DMS53 treated with DMSO at 0.1 percent for 48 hours (cell line): ENCODE measurements around the gene RANBP10.
"Not testable (repeated sequence)": the region's sequence is repeated elsewhere in the genome, so short reads cannot be mapped to it uniquely, and the experiment has no call there.

ENCODE experiments used
- DNase-seq: peaks from one replicate; lab custom pipeline; 2025; ENCODE audit not compliant: unreplicated experiment; lab: John Stamatoyannopoulos, UW

RANBP10 gene

GRCh38 chr16:67780847-67781564, 25.4 kb downstream of the RANBP10 start:
- no peak for DNase-seq

- DNase-seq = no peak
Observed at GRCh38 chr16:67779256-67780014, 26.9 kb downstream of the RANBP10 start.

- no peak for DNase-seq
Observed at GRCh38 chr16:67775273-67775672, 31.1 kb downstream of the RANBP10 start.

GRCh38 chr16:67774457-67774853, 31.9 kb downstream of the RANBP10 start:
- no peak for DNase-seq

GRCh38 chr16:67773569-67774456, 32.5 kb downstream of the RANBP10 start:
- DNase-seq = no peak

GRCh38 chr16:67773099-67773498, 33.3 kb downstream of the RANBP10 start:
- no peak for DNase-seq

GRCh38 chr16:67770346-67770991, 35.9 kb downstream of the RANBP10 start:
- DNase-seq = no peak

GRCh38 chr16:67767953-67768352, 38.4 kb downstream of the RANBP10 start:
- no peak for DNase-seq

- DNase-seq = no peak
Observed at GRCh38 chr16:67766291-67766690, 40.1 kb downstream of the RANBP10 start.

GRCh38 chr16:67764158-67764667, 42.1 kb downstream of the RANBP10 start:
- no peak for DNase-seq

GRCh38 chr16:67763066-67763465, 43.3 kb downstream of the RANBP10 start:
- DNase-seq = no peak

GRCh38 chr16:67762385-67762784, 44.0 kb downstream of the RANBP10 start:
- no peak for DNase-seq

- no peak for DNase-seq
Observed at GRCh38 chr16:67761924-67762323, 44.4 kb downstream of the RANBP10 start.

GRCh38 chr16:67760956-67761230, 45.5 kb downstream of the RANBP10 start:
- no peak for DNase-seq

- no peak for DNase-seq
Observed at GRCh38 chr16:67760206-67760955, 46.0 kb downstream of the RANBP10 start.

- no peak for DNase-seq
Observed at GRCh38 chr16:67758966-67759365, 47.4 kb downstream of the RANBP10 start.

- DNase-seq = no peak
Observed at GRCh38 chr16:67758006-67758405, 48.4 kb downstream of the RANBP10 start.

- DNase-seq = no peak
Observed at GRCh38 chr16:67752641-67753040, 53.7 kb downstream of the RANBP10 start.

- DNase-seq = not testable (repeated sequence)
Observed at GRCh38 chr16:67751331-67751730, 55.0 kb downstream of the RANBP10 start.

- no peak for DNase-seq
Observed at GRCh38 chr16:67750466-67750865, 55.9 kb downstream of the RANBP10 start.
